Natural killer cell (primary cell): ENCODE data around the gene SCAPER. TPM values are rescaled to one million over a fixed set of nuclear protein-coding genes. Genes with fewer than 3 reads are reported as not detected.

Experiments
- ATAC-seq, 3 donors: fragments of 150-1000 bp in 2 of 3; fragments of 200-7000 bp in 1 of 3; cut with Tn5 transposase; 1 replicate in 1 of 3; 2 replicates in 2 of 3; pipeline ENCODE4 v1.10.0; 2021; ENCODE audit warnings: mild to moderate bottlenecking in 2 of 3, moderate library complexity in 2 of 3
- DNase-seq, 2 donors: peaks; one replicate each; pipeline versions ENCODE4 v3.0.0 to v3.0.0-alpha.2; 2013 to 2021; ENCODE audit warnings: mixed read lengths in 1 of 2
- H3K27ac ChIP-seq: one replicate; pipeline ENCODE4 v1.5.1; 2013; ENCODE audit warnings: mild to moderate bottlenecking, low read length
- H3K27me3 ChIP-seq: one replicate; pipeline ENCODE4 v1.6.1; 2013; ENCODE audit warnings: low read length; ENCODE audit not compliant: control insufficient read depth, insufficient read depth
- H3K36me3 ChIP-seq: one replicate; pipeline ENCODE4 v1.6.1; 2013; ENCODE audit warnings: low read length; ENCODE audit not compliant: control insufficient read depth, insufficient read depth
- H3K4me1 ChIP-seq: one replicate; pipeline ENCODE4 v1.6.1; 2013; ENCODE audit warnings: low read length; ENCODE audit not compliant: control insufficient read depth, insufficient read depth
- H3K4me3 ChIP-seq: one replicate; pipeline ENCODE4 v1.5.1; 2013; ENCODE audit warnings: low read length
- H3K9me3 ChIP-seq: one replicate; pipeline ENCODE4 v1.6.1; 2013; ENCODE audit warnings: low read length; ENCODE audit not compliant: control insufficient read depth, insufficient read depth
- H3K27ac Mint-ChIP-seq, 2 donors: one replicate each; pipeline ENCODE4 v1.8.0; 2022; ENCODE audit warnings: mild to moderate bottlenecking in 2 of 2, mixed read lengths in 2 of 2, moderate library complexity in 1 of 2
- H3K27me3 Mint-ChIP-seq, 2 donors: one replicate each; pipeline ENCODE4 v1.8.0; 2022; ENCODE audit warnings: low read depth in 2 of 2, mixed read lengths in 2 of 2
- H3K36me3 Mint-ChIP-seq: one replicate; pipeline ENCODE4 v1.8.0; 2022; ENCODE audit warnings: mixed read lengths
- H3K4me1 Mint-ChIP-seq, 2 donors: one replicate each; pipeline ENCODE4 v1.8.0; 2022; ENCODE audit warnings: mixed read lengths in 2 of 2
- H3K4me3 Mint-ChIP-seq: one replicate; pipeline ENCODE4 v1.8.0; 2022; ENCODE audit warnings: mild to moderate bottlenecking, moderate library complexity, mixed read lengths
- H3K9me3 Mint-ChIP-seq, 2 donors: one replicate each; pipeline ENCODE4 v1.8.0; 2022; ENCODE audit warnings: mixed read lengths in 2 of 2
- CTCF ChIP-seq: fragments of 200-600 bp; IDR thresholded peaks from one replicate; pipeline ENCODE4 v1.8.0; 2022; ENCODE audit warnings: antibody characterized with exemption
- WGBS: methylation state at CpG from one replicate; pipeline ENCODE4 v1.1.7; 2013; ENCODE audit warnings: missing lambda C conversion rate; ENCODE audit not compliant: insufficient coverage; 5-methylcytosine and 5-hydroxymethylcytosine counted together
- intact Hi-C: fragments of 100-400 bp; cut with micrococcal nuclease; formaldehyde crosslinking; loops from one replicate; pipeline ENCODE4 v1.14.2; 2022
- total RNA-seq, 4 donors: library from RNA; stranded (reverse); fragments of 120-200 nt in 1 of 4; gene quantifications; one replicate each; pipeline versions ENCODE4 v1.2.3 to v1.2.4, GENCODE V29; 2013 to 2022

The SCAPER gene
- total RNA-seq, 3 donors from 2014 or later (not counting 1 experiment from before 2014, with no cell fraction given), result 48.1 to 53.6 (median 51.8) TPM

- Histone ChIP-seq H3K4me3 (no peak overlapping the region), H3K4me1 (no peaks in the 10 kb centered on the region), H3K9me3 (no peaks in the 10 kb centered on the region), H3K27ac (no peak overlapping the region), H3K36me3 (peaks cover 2% of the 10 kb centered on the region), H3K27me3 (no peaks in the 10 kb centered on the region)
- Mint-ChIP-seq H3K27ac (no peak overlapping the region), H3K27me3 (no peaks in the 10 kb centered on the region), H3K36me3 (no peaks in the 10 kb centered on the region), H3K4me1 (no peaks in the 10 kb centered on the region), H3K9me3 (no peaks in the 10 kb centered on the region), H3K4me3 (no peak overlapping the region)
- ATAC-seq, result no peak
- WGBS, result 100% methylated on average over 1 of the region's 2 CpGs
- no peak for TF ChIP-seq CTCF
- intact Hi-C loops, result no loop called here
- DNase-seq, result no peak
Measured at GRCh38 chr15:76382987-76383728, 522.0 kb downstream of the SCAPER start.

- H3K9me3 ChIP-seq, result no peaks in the 10 kb centered on the region
- TF ChIP-seq CTCF, result no peak
- H3K4me3 ChIP-seq, result no peak overlapping the region
- H3K27ac ChIP-seq, result no peak overlapping the region
- H3K36me3 ChIP-seq, result peaks cover 2% of the 10 kb centered on the region
- H3K9me3 Mint-ChIP-seq, result no peaks in the 10 kb centered on the region
- no peak for DNase-seq
- H3K4me1 Mint-ChIP-seq, result no peaks in the 10 kb centered on the region
- H3K4me3 Mint-ChIP-seq, result no peak overlapping the region
- no peaks in the 10 kb centered on the region for H3K27me3 Mint-ChIP-seq
- no peaks in the 10 kb centered on the region for H3K4me1 ChIP-seq
- no peak overlapping the region for H3K27ac Mint-ChIP-seq
- intact Hi-C loops, result no loop called here
- no peaks in the 10 kb centered on the region for H3K27me3 ChIP-seq
- no peaks in the 10 kb centered on the region for H3K36me3 Mint-ChIP-seq
- 100% methylated on average over 3 of the region's 4 CpGs for WGBS
- no peak for ATAC-seq
Measured at GRCh38 chr15:76381366-76381765, 523.8 kb downstream of the SCAPER start.

GRCh38 chr15:76380249-76380648, 524.9 kb downstream of the SCAPER start:
- H3K4me1 ChIP-seq, result no peaks in the 10 kb centered on the region
- DNase-seq, result no peak
- no peaks in the 10 kb centered on the region for H3K9me3 ChIP-seq
- no peak for ATAC-seq
- H3K9me3 Mint-ChIP-seq, result no peaks in the 10 kb centered on the region
- no peak overlapping the region for H3K4me3 ChIP-seq
- no peaks in the 10 kb centered on the region for H3K4me1 Mint-ChIP-seq
- TF ChIP-seq CTCF, result no peak
- 91% methylated on average over 1 of the region's 1 CpG for WGBS
- H3K4me3 Mint-ChIP-seq, result no peak overlapping the region
- H3K36me3 Mint-ChIP-seq, result no peaks in the 10 kb centered on the region
- intact Hi-C loops, result no loop called here
- peaks cover 2% of the 10 kb centered on the region for H3K36me3 ChIP-seq
- H3K27ac ChIP-seq, result no peak overlapping the region
- no peak overlapping the region for H3K27ac Mint-ChIP-seq
- H3K27me3 Mint-ChIP-seq, result no peaks in the 10 kb centered on the region
- no peaks in the 10 kb centered on the region for H3K27me3 ChIP-seq

GRCh38 chr15:76378691-76379090, 526.4 kb downstream of the SCAPER start:
- H3K9me3 Mint-ChIP-seq, result no peaks in the 10 kb centered on the region

More at GRCh38 chr15:76378691-76379090, 526.4 kb downstream of the SCAPER start:
- Histone ChIP-seq H3K4me1 (no peaks in the 10 kb centered on the region), H3K27ac (no peak overlapping the region), H3K9me3 (no peaks in the 10 kb centered on the region), H3K36me3 (peaks cover 2% of the 10 kb centered on the region), H3K4me3 (no peak overlapping the region), H3K27me3 (no peaks in the 10 kb centered on the region)
- no peak overlapping the region for H3K27ac Mint-ChIP-seq
- WGBS, result 100% methylated on average over 1 of the region's 1 CpG
- no peaks in the 10 kb centered on the region for H3K4me1 Mint-ChIP-seq
- no peaks in the 10 kb centered on the region for H3K27me3 Mint-ChIP-seq
- TF ChIP-seq CTCF, result no peak
- ATAC-seq (no peak), DNase-seq (no peak)
- H3K36me3 Mint-ChIP-seq, result no peaks in the 10 kb centered on the region
- intact Hi-C loops, result no loop called here
- H3K4me3 Mint-ChIP-seq, result no peak overlapping the region
